Parathyroid adenoma (tissue), 2 donors: ENCODE data around the gene PRDM13.
A peak's percentile ranks its signal among the peaks of the same experiment; 100 is the strongest.

Experiments
- H2AFZ ChIP-seq: fragments of 300-600 bp; sonication (generic); one replicate; pipeline ENCODE4 v1.7.0; 2017; ENCODE audit warnings: antibody characterized with exemption, mild to moderate bottlenecking
- H3K27ac ChIP-seq: fragments of 300-600 bp; sonication (generic); one replicate; pipeline ENCODE4 v1.7.0; 2017
- H3K27me3 ChIP-seq: fragments of 300-600 bp; sonication (generic); one replicate; pipeline ENCODE4 v1.7.0; 2017; ENCODE audit warnings: low read length; ENCODE audit not compliant: control insufficient read depth, insufficient read depth
- H3K36me3 ChIP-seq: fragments of 300-600 bp; sonication (generic); one replicate; pipeline ENCODE4 v1.7.0; 2017; ENCODE audit warnings: low read length; ENCODE audit not compliant: control insufficient read depth, insufficient read depth
- H3K4me1 ChIP-seq: fragments of 300-600 bp; sonication (generic); one replicate; pipeline ENCODE4 v1.7.0; 2017; ENCODE audit warnings: control low read depth
- H3K4me2 ChIP-seq: fragments of 300-600 bp; sonication (generic); one replicate; pipeline ENCODE4 v1.7.0; 2017; ENCODE audit warnings: low read length
- H3K4me3 ChIP-seq: fragments of 300-600 bp; sonication (generic); one replicate; pipeline ENCODE4 v1.7.0; 2017; ENCODE audit warnings: low read depth, low read length
- H3K79me2 ChIP-seq: fragments of 300-600 bp; sonication (generic); one replicate; pipeline ENCODE4 v1.7.0; 2017; ENCODE audit warnings: control low read depth
- H3K9ac ChIP-seq: fragments of 300-600 bp; sonication (generic); one replicate; pipeline ENCODE4 v1.7.0; 2017; ENCODE audit warnings: mild to moderate bottlenecking
- H3K9me3 ChIP-seq: fragments of 300-600 bp; sonication (generic); one replicate; pipeline ENCODE4 v1.7.0; 2017; ENCODE audit warnings: low read length; ENCODE audit not compliant: control insufficient read depth
- CTCF ChIP-seq: fragments of 300-600 bp; sonication (generic); IDR thresholded peaks from one replicate; pipeline ENCODE4 v1.7.0; 2017; ENCODE audit warnings: antibody characterized with exemption, mild to moderate bottlenecking
- donor health status: primary hyperparathyroidism.

PRDM13 gene

GRCh38 chr6:99609905-99610489 lies 3.4 kb downstream of the PRDM13 start:
- H3K36me3 ChIP-seq, result no peaks in the 10 kb centered on the region
- H3K79me2 ChIP-seq, result no peaks in the 10 kb centered on the region
- no peak overlapping the region for H3K27ac ChIP-seq
- H3K4me2 ChIP-seq, result no peak overlapping the region
- peaks cover 2% of the 10 kb centered on the region for H3K4me1 ChIP-seq
- H3K4me3 ChIP-seq, result no peak overlapping the region
- TF ChIP-seq CTCF, result no peak
- no peak overlapping the region for H2AFZ ChIP-seq
- no peaks in the 10 kb centered on the region for H3K9me3 ChIP-seq
- H3K27me3 ChIP-seq, result peaks cover 23% of the 10 kb centered on the region
- no peak overlapping the region for H3K9ac ChIP-seq

GRCh38 chr6:99611148-99611547 lies 4.5 kb downstream of the PRDM13 start:
- Histone ChIP-seq H3K27ac (no peak overlapping the region), H3K9me3 (no peaks in the 10 kb centered on the region), H3K4me2 (no peak overlapping the region), H3K4me1 (peaks cover 2% of the 10 kb centered on the region), H3K9ac (no peak overlapping the region), H3K27me3 (peaks cover 20% of the 10 kb centered on the region), H3K36me3 (no peaks in the 10 kb centered on the region), H3K4me3 (no peak overlapping the region), H2AFZ (no peak overlapping the region), H3K79me2 (no peaks in the 10 kb centered on the region)
- no peak for TF ChIP-seq CTCF

GRCh38 chr6:99612551-99613408 lies 6.1 kb downstream of the PRDM13 start:
- Histone ChIP-seq H2AFZ (peak overlapping the region; percentile 72), H3K79me2 (no peaks in the 10 kb centered on the region), H3K4me2 (peak overlapping the region; percentile 61), H3K4me3 (no peak overlapping the region), H3K36me3 (no peaks in the 10 kb centered on the region), H3K9me3 (no peaks in the 10 kb centered on the region), H3K9ac (no peak overlapping the region), H3K27me3 (peaks cover 13% of the 10 kb centered on the region), H3K27ac (no peak overlapping the region), H3K4me1 (peaks cover 2% of the 10 kb centered on the region)
- no peak for TF ChIP-seq CTCF

- no peak overlapping the region for H3K4me3 ChIP-seq
- peak overlapping the region; percentile 72 for H2AFZ ChIP-seq
- H3K9ac ChIP-seq, result no peak overlapping the region
- H3K27me3 ChIP-seq, result peaks cover 17% of the 10 kb centered on the region
- H3K27ac ChIP-seq, result no peak overlapping the region
- H3K79me2 ChIP-seq, result no peaks in the 10 kb centered on the region
- H3K36me3 ChIP-seq, result no peaks in the 10 kb centered on the region
- H3K4me1 ChIP-seq, result peaks cover 2% of the 10 kb centered on the region
- TF ChIP-seq CTCF, result peak; percentile 31
- H3K9me3 ChIP-seq, result no peaks in the 10 kb centered on the region
- peak overlapping the region; percentile 61 for H3K4me2 ChIP-seq
Observed at GRCh38 chr6:99613409-99613704, 6.7 kb downstream of the PRDM13 start.
